Measurements from ENCODE around the gene KCNG2.

The KCNG2 gene

DNA sequence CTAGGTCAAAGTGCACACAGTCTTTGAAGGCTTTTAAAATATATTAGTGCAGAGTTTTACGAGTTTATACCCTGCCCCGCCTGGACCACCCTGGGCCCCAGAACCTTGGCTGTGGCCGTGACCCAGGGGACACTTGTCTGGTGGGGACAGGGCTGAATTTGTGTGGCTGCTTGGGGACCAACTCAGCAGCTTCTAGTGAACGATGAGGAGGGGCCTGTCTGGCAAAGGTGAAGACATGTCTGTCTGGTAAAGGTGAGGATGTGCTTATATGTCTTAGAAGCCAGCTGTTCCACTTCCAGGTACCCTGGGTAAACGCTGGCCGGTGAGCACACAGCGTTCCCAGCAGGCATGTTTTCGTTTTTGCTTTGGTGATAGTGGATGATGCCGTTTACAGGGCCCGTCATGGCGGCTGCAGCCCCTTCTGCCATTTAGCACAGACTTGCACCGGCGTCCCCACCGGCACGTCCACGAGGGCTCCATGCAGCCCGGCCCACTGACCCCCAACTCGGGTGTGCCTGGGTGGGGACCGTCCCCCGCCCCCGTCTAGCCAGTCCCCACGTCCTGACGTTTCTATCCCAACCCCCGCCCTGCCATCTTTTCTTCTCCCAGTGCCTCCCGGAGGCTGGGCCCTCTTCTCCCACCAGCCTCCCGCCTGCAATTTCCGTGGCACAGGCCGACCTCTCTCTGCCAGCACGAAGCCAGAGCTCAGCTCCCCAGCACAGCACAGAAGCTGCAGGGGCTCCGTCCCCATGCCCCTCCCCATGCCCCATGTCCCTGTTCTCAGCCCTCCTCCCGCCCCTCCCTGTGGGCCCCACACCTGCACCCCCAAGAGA is 85.9 kb downstream of the KCNG2 start:
- Histone ChIP-seq H3K36me3 (ENCODE audit: control insufficient read depth, insufficient read depth, low read length) (no peaks in the 10 kb centered on the region), H3K4me3 (ENCODE audit: extremely low read depth, insufficient read depth, low read length, poor library complexity, severe bottlenecking) (no peak overlapping the region), H3K27ac (ENCODE audit: low read depth, low read length, severe bottlenecking) (no peak overlapping the region), H3K9me3 (ENCODE audit: control insufficient read depth, low read length) (no peaks in the 10 kb centered on the region), H3K4me1 (ENCODE audit: control insufficient read depth, insufficient read depth, low read length, poor library complexity, severe bottlenecking) (no peaks in the 10 kb centered on the region)
- 94 to 95% methylated on average over 12 to 26 of the region's 31 CpGs for WGBS, 2 experiments (ENCODE audit: insufficient coverage in 2 of 2)

DNA sequence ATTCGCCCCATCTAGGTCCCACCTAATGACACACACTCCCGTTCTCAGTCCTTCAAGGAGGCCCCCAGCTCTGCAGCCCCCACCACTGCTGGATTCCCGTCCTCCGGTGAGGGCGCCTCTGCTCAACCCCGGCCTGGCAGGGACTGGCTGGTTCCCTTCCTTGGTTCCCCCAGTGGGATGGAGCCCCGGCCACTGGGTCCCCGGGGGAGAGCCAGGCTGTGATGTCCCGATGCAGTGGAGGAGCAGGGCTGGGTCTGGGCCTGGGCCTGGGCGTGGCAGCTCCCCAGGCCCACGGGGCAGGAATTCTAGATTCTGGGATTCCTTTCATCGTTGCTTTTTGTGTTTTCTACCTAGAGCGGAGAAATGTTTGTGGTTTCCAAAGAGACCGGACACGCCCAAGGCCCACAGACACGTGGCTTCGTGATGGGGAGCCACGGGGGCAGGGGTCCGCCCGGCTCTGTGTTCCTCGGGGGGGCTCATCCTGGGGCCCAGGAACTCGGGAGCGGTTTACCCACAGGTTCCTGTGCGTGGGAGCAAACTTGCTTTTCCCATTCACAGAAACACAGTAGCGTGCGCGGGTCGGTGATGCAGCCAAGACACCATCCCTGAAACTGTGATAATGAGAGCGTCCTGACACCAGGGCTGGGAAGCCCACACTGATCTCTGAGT is 86.7 kb downstream of the KCNG2 start:
- no peaks in the 10 kb centered on the region for H3K9me3 ChIP-seq (ENCODE audit: control insufficient read depth, low read length)
- no peak overlapping the region for H3K27ac ChIP-seq (ENCODE audit: low read depth, low read length, severe bottlenecking)
- WGBS, 2 experiments (ENCODE audit: insufficient coverage in 2 of 2), result 89 to 91% methylated on average over 24 to 28 of the region's 29 CpGs
- no peaks in the 10 kb centered on the region for H3K4me1 ChIP-seq (ENCODE audit: control insufficient read depth, insufficient read depth, low read length, poor library complexity, severe bottlenecking)
- H3K36me3 ChIP-seq (ENCODE audit: control insufficient read depth, insufficient read depth, low read length), result no peaks in the 10 kb centered on the region
- H3K4me3 ChIP-seq (ENCODE audit: extremely low read depth, insufficient read depth, low read length, poor library complexity, severe bottlenecking), result no peak overlapping the region

DNA sequence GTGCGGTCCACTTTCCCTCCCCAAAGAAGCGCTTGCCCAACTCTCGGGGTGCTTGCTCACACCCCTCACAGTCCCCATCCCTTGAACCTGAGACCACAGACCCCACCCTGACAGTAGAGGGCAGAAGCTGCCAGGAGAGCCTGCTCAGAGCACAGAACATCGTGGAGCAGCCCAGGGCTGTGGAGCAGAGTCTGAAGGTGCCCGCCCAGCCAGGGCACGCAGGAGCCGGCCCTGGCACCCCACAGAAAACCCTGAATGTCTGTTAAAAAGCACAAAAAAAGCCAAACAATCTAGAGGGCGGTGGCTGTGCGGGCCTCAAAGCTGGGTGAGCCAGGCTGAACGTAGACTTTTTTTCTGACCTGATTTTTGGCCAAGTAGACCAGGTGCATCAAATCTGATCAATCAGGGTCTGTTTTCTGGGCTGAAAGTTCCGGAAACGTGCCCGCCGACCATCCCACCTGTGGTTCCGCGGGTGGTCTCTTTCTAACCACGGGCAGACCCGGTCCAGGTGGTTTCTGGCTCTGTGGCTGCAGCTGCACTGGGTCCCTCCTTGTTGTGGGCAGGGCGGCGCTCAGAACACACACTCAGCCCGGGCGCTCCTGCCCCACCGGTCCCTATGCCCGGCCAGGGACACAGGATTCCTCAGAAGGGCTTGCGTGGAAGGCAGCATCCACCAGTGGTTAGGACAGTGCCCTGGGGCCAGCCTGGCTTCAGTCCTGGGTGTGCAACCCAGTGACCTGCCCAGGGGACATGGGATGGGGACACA is 87.4 kb downstream of the KCNG2 start:
- Histone ChIP-seq H3K9me3 (ENCODE audit: control insufficient read depth, low read length) (peaks cover 4% of the 10 kb centered on the region), H3K27ac (ENCODE audit: low read depth, low read length, severe bottlenecking) (no peak overlapping the region), H3K4me3 (ENCODE audit: extremely low read depth, insufficient read depth, low read length, poor library complexity, severe bottlenecking) (no peak overlapping the region), H3K36me3 (ENCODE audit: control insufficient read depth, insufficient read depth, low read length) (no peaks in the 10 kb centered on the region), H3K4me1 (ENCODE audit: control insufficient read depth, insufficient read depth, low read length, poor library complexity, severe bottlenecking) (no peaks in the 10 kb centered on the region)
- WGBS, 2 experiments (ENCODE audit: insufficient coverage in 2 of 2), result 89 to 90% methylated on average over 22 to 24 of the region's 25 CpGs

GRCh38 chr18:79887181-79888000 is 89.7 kb downstream of the KCNG2 start:
- Histone ChIP-seq H3K27ac (ENCODE audit: low read depth, low read length, severe bottlenecking) (no peak overlapping the region), H3K9me3 (ENCODE audit: control insufficient read depth, low read length) (peaks cover 22% of the 10 kb centered on the region), H3K4me3 (ENCODE audit: extremely low read depth, insufficient read depth, low read length, poor library complexity, severe bottlenecking) (no peak overlapping the region), H3K36me3 (ENCODE audit: control insufficient read depth, insufficient read depth, low read length) (no peaks in the 10 kb centered on the region), H3K4me1 (ENCODE audit: control insufficient read depth, insufficient read depth, low read length, poor library complexity, severe bottlenecking) (no peaks in the 10 kb centered on the region)
- WGBS, 2 experiments (ENCODE audit: insufficient coverage in 2 of 2), result 88 to 90% methylated on average over 27 to 29 of the region's 30 CpGs

GRCh38 chr18:79888016-79888415 is 90.3 kb downstream of the KCNG2 start:
- Histone ChIP-seq H3K4me1 (ENCODE audit: control insufficient read depth, insufficient read depth, low read length, poor library complexity, severe bottlenecking) (no peaks in the 10 kb centered on the region), H3K36me3 (ENCODE audit: control insufficient read depth, insufficient read depth, low read length) (no peaks in the 10 kb centered on the region), H3K27ac (ENCODE audit: low read depth, low read length, severe bottlenecking) (no peak overlapping the region), H3K9me3 (ENCODE audit: control insufficient read depth, low read length) (peaks cover 24% of the 10 kb centered on the region), H3K4me3 (ENCODE audit: extremely low read depth, insufficient read depth, low read length, poor library complexity, severe bottlenecking) (no peak overlapping the region)
- 86 to 88% methylated on average over 8 to 9 of the region's 16 CpGs for WGBS, 2 experiments (ENCODE audit: insufficient coverage in 2 of 2)

DNA sequence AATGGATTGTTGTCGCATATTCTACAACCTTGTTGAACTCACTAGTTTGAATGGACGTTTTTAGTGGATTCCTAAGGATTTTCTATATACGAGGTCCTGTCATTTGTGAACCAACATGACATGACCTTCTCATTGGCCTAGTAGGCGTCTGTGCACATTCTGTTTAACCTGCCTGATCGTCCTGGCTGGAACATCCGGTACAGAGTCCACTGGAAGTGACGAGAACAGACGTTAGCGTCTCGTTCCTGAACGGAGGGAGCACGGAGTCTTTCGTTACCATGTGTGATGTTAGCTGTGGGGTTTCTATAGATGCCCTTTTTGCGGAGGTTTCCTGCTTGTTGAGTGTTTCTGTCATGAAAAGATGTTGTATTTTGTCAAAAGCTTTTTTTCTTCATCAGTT is 91.8 kb downstream of the KCNG2 start:
- Histone ChIP-seq H3K9me3 (ENCODE audit: control insufficient read depth, low read length) (peaks cover 35% of the 10 kb centered on the region), H3K36me3 (ENCODE audit: control insufficient read depth, insufficient read depth, low read length) (no peaks in the 10 kb centered on the region), H3K27ac (ENCODE audit: low read depth, low read length, severe bottlenecking) (no peak overlapping the region), H3K4me3 (ENCODE audit: extremely low read depth, insufficient read depth, low read length, poor library complexity, severe bottlenecking) (no peak overlapping the region), H3K4me1 (ENCODE audit: control insufficient read depth, insufficient read depth, low read length, poor library complexity, severe bottlenecking) (no peaks in the 10 kb centered on the region)
- WGBS, 2 experiments (ENCODE audit: insufficient coverage in 2 of 2), result 88% methylated on average over 11 to 12 of the region's 14 CpGs

GRCh38 chr18:79890674-79891073 is 92.9 kb downstream of the KCNG2 start:
- no peak overlapping the region for H3K27ac ChIP-seq (ENCODE audit: low read depth, low read length, severe bottlenecking)
- 82% methylated on average over 4 of the region's 5 CpGs; no CpG with 5 or more reads in 1 of the 2 experiments for WGBS, 2 experiments (ENCODE audit: insufficient coverage in 2 of 2)
- no peaks in the 10 kb centered on the region for H3K4me1 ChIP-seq (ENCODE audit: control insufficient read depth, insufficient read depth, low read length, poor library complexity, severe bottlenecking)
- H3K9me3 ChIP-seq (ENCODE audit: control insufficient read depth, low read length), result peaks cover 45% of the 10 kb centered on the region
- no peaks in the 10 kb centered on the region for H3K36me3 ChIP-seq (ENCODE audit: control insufficient read depth, insufficient read depth, low read length)
- H3K4me3 ChIP-seq (ENCODE audit: extremely low read depth, insufficient read depth, low read length, poor library complexity, severe bottlenecking), result no peak overlapping the region

DNA sequence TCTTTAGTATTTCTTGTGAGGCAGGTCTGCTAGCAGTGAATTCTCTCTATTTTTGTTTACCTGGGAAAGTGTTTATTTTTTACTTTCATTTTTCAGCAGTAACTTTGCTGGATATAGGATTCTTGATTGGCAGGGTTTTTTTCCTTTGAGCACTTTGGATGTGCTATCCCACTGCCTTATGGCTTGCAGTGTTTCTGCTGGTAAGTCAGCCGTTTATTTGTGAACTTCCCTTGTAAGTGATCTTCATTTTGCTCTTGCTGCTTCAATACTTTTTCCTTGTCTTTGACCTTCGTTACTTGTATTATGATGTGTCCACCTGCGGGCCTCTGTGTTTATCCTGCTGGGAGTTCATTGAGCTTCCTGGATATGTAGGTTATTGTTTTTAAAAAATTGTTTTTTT is 99.0 kb downstream of the KCNG2 start:
- peaks cover 71% of the 10 kb centered on the region for H3K9me3 ChIP-seq (ENCODE audit: control insufficient read depth, low read length)
- H3K27ac ChIP-seq (ENCODE audit: low read depth, low read length, severe bottlenecking), result no peak overlapping the region
- no peak overlapping the region for H3K4me3 ChIP-seq (ENCODE audit: extremely low read depth, insufficient read depth, low read length, poor library complexity, severe bottlenecking)
- H3K36me3 ChIP-seq (ENCODE audit: control insufficient read depth, insufficient read depth, low read length), result peaks cover 4% of the 10 kb centered on the region
- WGBS, 2 experiments (ENCODE audit: insufficient coverage in 2 of 2), result 100% methylated on average over 1 of the region's 3 CpGs; no CpG with 5 or more reads in 1 of the 2 experiments
- H3K4me1 ChIP-seq (ENCODE audit: control insufficient read depth, insufficient read depth, low read length, poor library complexity, severe bottlenecking), result no peaks in the 10 kb centered on the region

DNA sequence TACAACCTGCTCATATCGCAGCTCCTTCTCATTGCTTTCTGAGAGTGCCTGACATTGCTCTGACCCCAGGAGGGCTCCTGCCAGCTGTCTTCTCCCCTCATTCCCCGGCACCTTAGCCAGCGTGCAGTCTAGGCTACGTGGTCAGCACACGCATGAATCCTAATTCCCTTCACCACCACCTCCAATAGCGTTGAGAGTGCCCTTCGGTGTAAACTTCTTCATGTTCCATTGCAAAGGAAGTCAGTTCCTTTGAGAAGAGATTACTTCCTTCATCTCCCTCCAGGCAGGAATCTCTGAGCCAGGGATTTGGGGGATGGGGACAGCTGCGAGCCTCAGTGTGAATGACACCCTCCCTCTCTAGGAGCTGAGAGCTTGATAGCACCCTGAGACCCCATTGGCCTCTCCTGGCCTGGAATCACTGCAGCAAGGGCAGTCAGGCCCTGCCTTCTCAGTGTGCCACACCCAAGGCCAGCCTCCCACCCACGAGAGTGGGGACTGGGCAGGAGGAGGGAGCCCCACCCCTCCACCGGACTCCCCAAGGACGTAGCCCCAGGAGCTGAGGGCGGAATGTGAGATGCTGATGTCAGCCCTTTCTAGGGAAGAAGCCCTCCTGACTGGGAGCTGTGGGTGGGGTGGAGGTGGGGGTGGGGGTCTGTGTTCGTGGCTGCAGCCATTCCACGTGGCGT is 100.3 kb downstream of the KCNG2 start:
- Histone ChIP-seq H3K4me3 (ENCODE audit: extremely low read depth, insufficient read depth, low read length, poor library complexity, severe bottlenecking) (no peak overlapping the region), H3K27ac (ENCODE audit: low read depth, low read length, severe bottlenecking) (no peak overlapping the region), H3K9me3 (ENCODE audit: control insufficient read depth, low read length) (peaks cover 69% of the 10 kb centered on the region), H3K4me1 (ENCODE audit: control insufficient read depth, insufficient read depth, low read length, poor library complexity, severe bottlenecking) (no peaks in the 10 kb centered on the region), H3K36me3 (ENCODE audit: control insufficient read depth, insufficient read depth, low read length) (peaks cover 18% of the 10 kb centered on the region)
- 90 to 96% methylated on average over 9 of the region's 15 CpGs for WGBS, 2 experiments (ENCODE audit: insufficient coverage in 2 of 2)

Measured in mesodermal cell (in vitro differentiated cells).